ENCODE data around the gene ITGAV.

Gene ITGAV

DNA sequence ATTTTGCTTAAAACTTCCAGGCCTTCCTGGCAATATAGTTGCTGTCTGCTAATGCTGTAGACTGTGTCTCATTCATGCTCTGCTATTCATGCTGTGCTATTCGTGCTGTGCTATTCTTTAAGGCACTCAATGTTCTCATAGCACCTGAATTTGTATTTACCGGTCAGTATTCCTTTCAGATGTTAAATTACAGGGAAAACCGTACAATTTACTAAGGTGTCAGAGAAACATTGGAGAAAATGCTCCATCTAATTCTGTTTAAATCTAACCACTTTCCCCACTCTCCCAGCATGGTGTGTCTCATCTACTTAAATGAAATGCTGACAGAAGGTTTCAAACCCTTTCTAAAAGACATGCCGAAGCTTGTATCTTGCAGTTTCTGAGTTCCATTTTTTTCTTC, 129.0 kb downstream of the ITGAV start:
- DNase-seq, result no peak
- no peaks in the 10 kb centered on the region for H3K9me3 ChIP-seq (ENCODE audit: control insufficient read depth, low read length)
- H3K4me3 ChIP-seq (ENCODE audit: insufficient read depth, low read depth, low read length, poor library complexity, severe bottlenecking), result no peak overlapping the region
- H3K36me3 ChIP-seq (ENCODE audit: control insufficient read depth, insufficient read depth, low read length), result no peaks in the 10 kb centered on the region
- no peaks in the 10 kb centered on the region for H3K27me3 ChIP-seq (replicated peaks; ENCODE audit: control insufficient read depth, insufficient read depth, low read length, poor library complexity, severe bottlenecking)
- no peak overlapping the region for H3K27ac ChIP-seq (ENCODE audit: insufficient read depth, low read length, poor library complexity, severe bottlenecking)
- no peaks in the 10 kb centered on the region for H3K4me1 ChIP-seq (ENCODE audit: control insufficient read depth, insufficient read depth, low read length, poor library complexity, severe bottlenecking)

DNA sequence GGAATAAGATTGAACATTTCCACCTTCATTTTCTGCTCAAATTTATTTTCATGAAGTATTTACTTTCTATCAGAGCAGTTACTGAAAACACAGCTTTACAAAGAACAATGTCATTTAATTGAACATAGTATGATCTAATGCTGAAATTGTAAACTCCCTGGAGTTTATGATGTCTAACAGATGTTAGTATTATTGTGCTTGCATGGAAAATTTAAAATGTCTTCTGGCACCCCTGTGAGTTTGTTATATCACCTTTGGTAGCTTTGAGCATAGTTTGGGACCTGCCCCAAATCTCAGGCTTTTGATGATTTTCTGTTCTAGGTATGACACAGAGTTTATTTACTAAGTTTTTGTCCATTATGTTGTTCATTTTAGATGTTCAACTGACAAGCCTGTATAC, 132.1 kb downstream of the ITGAV start:
- Histone ChIP-seq H3K9me3 (ENCODE audit: control insufficient read depth, low read length) (no peaks in the 10 kb centered on the region), H3K4me3 (ENCODE audit: insufficient read depth, low read depth, low read length, poor library complexity, severe bottlenecking) (no peak overlapping the region), H3K27me3 (replicated peaks; ENCODE audit: control insufficient read depth, insufficient read depth, low read length, poor library complexity, severe bottlenecking) (no peaks in the 10 kb centered on the region), H3K36me3 (ENCODE audit: control insufficient read depth, insufficient read depth, low read length) (no peaks in the 10 kb centered on the region), H3K4me1 (ENCODE audit: control insufficient read depth, insufficient read depth, low read length, poor library complexity, severe bottlenecking) (no peaks in the 10 kb centered on the region), H3K27ac (ENCODE audit: insufficient read depth, low read length, poor library complexity, severe bottlenecking) (no peak overlapping the region)
- DNase-seq, result no peak

DNA sequence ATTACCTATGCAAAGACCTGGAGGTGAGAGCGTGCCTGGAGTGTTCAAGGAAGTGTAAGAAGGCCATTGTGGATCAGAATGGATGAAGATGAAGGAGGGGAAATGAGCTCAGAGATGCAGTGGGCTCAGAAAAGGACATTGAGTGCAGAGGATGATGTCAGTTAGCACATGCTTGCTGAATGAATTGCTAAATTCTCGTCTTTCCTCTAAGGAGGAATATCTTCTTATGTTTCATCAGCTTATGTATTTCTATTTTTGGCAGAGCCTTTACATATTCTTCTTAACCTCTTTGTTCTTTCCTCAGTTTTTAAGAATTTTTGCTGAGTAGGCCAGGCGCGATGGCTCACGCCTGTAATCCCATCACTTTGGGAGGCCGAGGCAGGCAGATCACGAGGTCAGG, 134.9 kb downstream of the ITGAV start:
- Histone ChIP-seq H3K36me3 (ENCODE audit: control insufficient read depth, insufficient read depth, low read length) (no peaks in the 10 kb centered on the region), H3K9me3 (ENCODE audit: control insufficient read depth, low read length) (no peaks in the 10 kb centered on the region), H3K4me1 (ENCODE audit: control insufficient read depth, insufficient read depth, low read length, poor library complexity, severe bottlenecking) (no peaks in the 10 kb centered on the region), H3K27me3 (replicated peaks; ENCODE audit: control insufficient read depth, insufficient read depth, low read length, poor library complexity, severe bottlenecking) (no peaks in the 10 kb centered on the region), H3K27ac (ENCODE audit: insufficient read depth, low read length, poor library complexity, severe bottlenecking) (no peak overlapping the region), H3K4me3 (ENCODE audit: insufficient read depth, low read depth, low read length, poor library complexity, severe bottlenecking) (no peak overlapping the region)
- no peak for DNase-seq

DNA sequence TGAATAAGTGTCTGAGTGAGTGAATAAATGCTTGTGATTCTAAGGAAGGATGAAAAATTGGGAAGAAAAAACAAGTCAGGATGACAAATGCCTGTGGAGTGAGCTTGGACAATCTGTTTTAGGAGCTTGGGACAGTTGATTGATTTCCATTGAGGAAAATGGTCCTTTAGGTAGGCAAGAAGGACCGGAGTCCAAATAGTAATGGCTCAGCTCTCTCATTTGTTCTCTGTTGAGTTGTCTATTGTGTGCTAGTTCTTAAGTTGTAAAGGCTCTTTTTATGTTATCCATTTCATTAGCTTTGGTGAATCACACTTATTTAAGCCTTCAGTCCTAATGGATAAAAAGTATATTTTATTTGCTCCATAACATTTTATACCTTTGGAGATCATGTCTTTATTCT, 135.9 kb downstream of the ITGAV start:
- Histone ChIP-seq H3K9me3 (ENCODE audit: control insufficient read depth, low read length) (no peaks in the 10 kb centered on the region), H3K4me1 (ENCODE audit: control insufficient read depth, insufficient read depth, low read length, poor library complexity, severe bottlenecking) (no peaks in the 10 kb centered on the region), H3K4me3 (ENCODE audit: insufficient read depth, low read depth, low read length, poor library complexity, severe bottlenecking) (no peak overlapping the region), H3K27me3 (replicated peaks; ENCODE audit: control insufficient read depth, insufficient read depth, low read length, poor library complexity, severe bottlenecking) (no peaks in the 10 kb centered on the region), H3K36me3 (ENCODE audit: control insufficient read depth, insufficient read depth, low read length) (no peaks in the 10 kb centered on the region), H3K27ac (ENCODE audit: insufficient read depth, low read length, poor library complexity, severe bottlenecking) (no peak overlapping the region)
- no peak for DNase-seq

DNA sequence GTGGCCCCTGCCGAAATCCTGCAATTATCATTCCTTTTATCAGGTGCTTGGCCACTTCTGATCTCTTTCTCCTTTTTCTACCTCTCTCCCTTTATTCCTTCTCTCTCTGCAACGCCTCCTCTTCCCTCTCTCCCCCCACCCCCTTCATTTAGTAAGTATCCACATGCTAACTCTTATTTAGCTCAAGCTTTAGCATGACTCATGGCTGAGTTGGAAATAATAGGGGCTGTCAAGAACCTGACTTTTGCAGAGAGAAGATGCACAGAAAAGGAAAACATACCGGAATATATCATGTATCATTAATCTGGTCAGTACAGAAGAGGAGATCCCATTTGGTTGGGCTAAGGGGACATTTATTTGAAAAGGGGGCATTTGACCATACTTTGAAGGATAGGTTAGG, 137.1 kb downstream of the ITGAV start:
- Histone ChIP-seq H3K9me3 (ENCODE audit: control insufficient read depth, low read length) (no peaks in the 10 kb centered on the region), H3K4me1 (ENCODE audit: control insufficient read depth, insufficient read depth, low read length, poor library complexity, severe bottlenecking) (no peaks in the 10 kb centered on the region), H3K4me3 (ENCODE audit: insufficient read depth, low read depth, low read length, poor library complexity, severe bottlenecking) (no peak overlapping the region), H3K27me3 (replicated peaks; ENCODE audit: control insufficient read depth, insufficient read depth, low read length, poor library complexity, severe bottlenecking) (no peaks in the 10 kb centered on the region), H3K36me3 (ENCODE audit: control insufficient read depth, insufficient read depth, low read length) (no peaks in the 10 kb centered on the region), H3K27ac (ENCODE audit: insufficient read depth, low read length, poor library complexity, severe bottlenecking) (no peak overlapping the region)
- no peak for DNase-seq

DNA sequence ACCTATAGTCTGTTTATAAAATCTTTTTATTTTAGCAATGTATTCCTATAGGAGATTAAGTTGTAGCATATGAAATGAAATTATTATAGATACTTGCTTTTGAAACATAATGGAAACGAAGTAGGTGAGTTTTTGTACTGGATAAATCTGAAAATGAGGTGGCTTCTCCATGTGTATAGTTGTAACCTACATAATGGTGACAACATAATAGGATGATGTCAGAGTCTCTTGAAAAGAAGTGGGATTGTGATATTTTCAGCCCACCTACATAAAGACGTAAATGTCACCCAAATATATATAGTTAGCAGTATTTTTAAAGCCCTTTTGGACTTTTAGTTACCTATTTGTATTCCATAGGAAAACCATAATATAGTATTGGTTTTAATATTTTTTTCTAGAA, 138.8 kb downstream of the ITGAV start:
- H3K4me1 ChIP-seq (ENCODE audit: control insufficient read depth, insufficient read depth, low read length, poor library complexity, severe bottlenecking), result no peaks in the 10 kb centered on the region
- no peak overlapping the region for H3K27ac ChIP-seq (ENCODE audit: insufficient read depth, low read length, poor library complexity, severe bottlenecking)
- DNase-seq, result no peak
- no peak overlapping the region for H3K4me3 ChIP-seq (ENCODE audit: insufficient read depth, low read depth, low read length, poor library complexity, severe bottlenecking)
- H3K9me3 ChIP-seq (ENCODE audit: control insufficient read depth, low read length), result no peaks in the 10 kb centered on the region
- H3K27me3 ChIP-seq (replicated peaks; ENCODE audit: control insufficient read depth, insufficient read depth, low read length, poor library complexity, severe bottlenecking), result no peaks in the 10 kb centered on the region
- H3K36me3 ChIP-seq (ENCODE audit: control insufficient read depth, insufficient read depth, low read length), result no peaks in the 10 kb centered on the region

All from effector memory CD4-positive, alpha-beta T cell (primary cell).